ENCODE results near the gene MYH11.

MYH11 gene

GRCh38 chr16:15654591-15654990 lies 202.2 kb downstream of the MYH11 start:
- no peak for DNase-seq

- DNase-seq, result no peak
These were observed 203.6 kb downstream of the MYH11 start for GRCh38 chr16:15653227-15653626.

All from NCI-H2227 treated with DMSO at 0.1 percent for 48 hours (cell line).